Measurements from ENCODE around the gene KRT83. TPM values are rescaled to one million over a fixed set of nuclear protein-coding genes. Genes with fewer than 3 reads are reported as not detected.

The KRT83 gene
- not detected for polyA plus RNA-seq (ENCODE audit: low read depth in 6 of 6)

DNA sequence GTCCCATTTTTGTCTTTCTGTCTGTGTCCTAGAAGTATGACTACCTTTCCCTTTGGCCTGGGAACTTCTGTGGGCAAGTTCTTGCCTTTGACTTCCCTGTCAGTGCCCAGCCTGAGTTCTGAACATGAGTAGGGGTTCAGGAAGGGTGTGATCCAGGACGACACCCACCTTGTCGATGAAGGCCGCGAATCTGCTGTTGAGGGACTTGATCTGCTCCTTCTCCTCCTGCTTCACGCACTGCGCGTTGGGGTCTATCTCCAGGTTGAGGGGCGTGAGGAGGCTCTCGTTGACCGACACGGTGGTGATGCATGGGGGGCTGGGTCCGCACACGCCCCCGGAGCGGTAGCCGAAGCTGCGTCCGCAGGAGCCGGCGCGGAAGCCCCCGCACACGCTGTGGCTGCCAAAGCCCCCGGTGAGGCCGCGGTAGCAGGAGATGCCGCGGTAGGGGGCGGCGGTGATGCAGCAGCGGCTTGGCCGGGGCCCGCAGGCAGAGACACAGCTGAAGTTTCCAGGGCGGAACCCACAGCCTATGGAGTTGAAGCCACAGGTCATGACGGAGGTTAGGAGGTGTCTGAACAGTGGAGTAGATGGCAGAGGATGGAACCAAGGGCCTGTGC, at the start of gene KRT83:
Gene KRT83, minus strand, starts transcription at position 615 of the 617 bp plus-strand sequence. Its CDS starts 63 bp downstream, at position 552.
- DNase-seq, result no peak
- Mint-ChIP-seq H3K27me3 (peaks cover 36 to 72% (median 70%) of the 10 kb centered on the region in 3 donors), H3K27ac (peak within 1 kb of the TSS in 1 of 6 donors; percentile 39), H3K36me3 (no peaks in the 10 kb centered on the region), H3K4me3 (no peak within 1 kb of the TSS), H3K9me3 (no peaks in the 10 kb centered on the region), H3K4me1 (no peaks in the 10 kb centered on the region)
- no peak for ATAC-seq (ENCODE audit: low read depth in 2 of 2)

DNA sequence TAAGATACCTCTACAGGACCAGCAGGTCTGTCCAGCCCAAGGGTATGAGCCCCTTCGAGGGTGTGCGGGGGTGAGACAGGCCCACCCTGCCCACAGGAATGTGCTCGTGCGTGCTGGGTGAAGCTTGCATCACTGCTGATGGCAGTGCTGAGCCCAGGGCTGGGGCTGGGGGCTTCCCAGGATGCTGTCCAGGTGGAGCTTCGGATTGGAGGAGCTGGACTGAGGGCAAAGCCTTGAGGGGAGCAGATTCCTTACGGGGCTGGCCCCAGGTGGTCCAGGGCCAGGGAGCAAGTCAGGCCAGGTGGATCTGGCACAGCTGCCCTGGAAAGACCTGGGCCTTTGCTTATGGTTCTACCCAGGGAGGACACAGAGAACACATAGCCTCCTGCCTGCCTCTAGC, 48.6 kb upstream of the KRT83 start:
- H3K36me3 Mint-ChIP-seq, result peaks cover 0 to 6% of the 10 kb centered on the region in 2 donors
- H3K4me3 Mint-ChIP-seq, result no peak overlapping the region
- H3K9me3 Mint-ChIP-seq, result peaks cover 0 to 16% (median 6%) of the 10 kb centered on the region in 7 donors
- H3K27me3 Mint-ChIP-seq, result peaks cover 14 to 37% (median 32%) of the 10 kb centered on the region in 3 donors
- peaks cover 0 to 3% (median 0%) of the 10 kb centered on the region in 3 donors for H3K4me1 Mint-ChIP-seq
- no peak for ATAC-seq (ENCODE audit: low read depth in 2 of 2)
- no peak overlapping the region for H3K27ac Mint-ChIP-seq
- no peak for DNase-seq

GRCh38 chr12:52369211-52369610, 48.0 kb upstream of the KRT83 start:
- no peak overlapping the region for H3K4me3 Mint-ChIP-seq
- peaks cover 0 to 13% (median 5%) of the 10 kb centered on the region in 7 donors for H3K9me3 Mint-ChIP-seq
- ATAC-seq (ENCODE audit: low read depth in 2 of 2) (no peak), DNase-seq (no peak)
- peaks cover 14 to 42% (median 36%) of the 10 kb centered on the region in 3 donors for H3K27me3 Mint-ChIP-seq
- peaks cover 0 to 6% of the 10 kb centered on the region in 2 donors for H3K36me3 Mint-ChIP-seq
- H3K4me1 Mint-ChIP-seq, result peaks cover 0 to 3% (median 0%) of the 10 kb centered on the region in 3 donors
- no peak overlapping the region for H3K27ac Mint-ChIP-seq

- Mint-ChIP-seq H3K27ac (no peak overlapping the region), H3K9me3 (peaks cover 0 to 6% (median under 1%) of the 10 kb centered on the region in 7 donors), H3K4me1 (peaks cover 0 to 3% (median 0%) of the 10 kb centered on the region in 3 donors), H3K36me3 (peaks cover 0 to 2% of the 10 kb centered on the region in 2 donors), H3K27me3 (peaks cover 14 to 49% (median 43%) of the 10 kb centered on the region in 3 donors), H3K4me3 (no peak overlapping the region)
- no peak for ATAC-seq (ENCODE audit: low read depth in 2 of 2)
- DNase-seq, result no peak
These were observed 47.3 kb upstream of the KRT83 start for GRCh38 chr12:52368508-52368907.

GRCh38 chr12:52367876-52368275, 46.7 kb upstream of the KRT83 start:
- peaks cover 0 to 3% (median 0%) of the 10 kb centered on the region in 7 donors for H3K9me3 Mint-ChIP-seq
- no peaks in the 10 kb centered on the region for H3K36me3 Mint-ChIP-seq
- peaks cover 0 to 3% (median 0%) of the 10 kb centered on the region in 3 donors for H3K4me1 Mint-ChIP-seq
- ATAC-seq (ENCODE audit: low read depth in 2 of 2), result no peak
- H3K4me3 Mint-ChIP-seq, result no peak overlapping the region
- H3K27ac Mint-ChIP-seq, result no peak overlapping the region
- H3K27me3 Mint-ChIP-seq, result peaks cover 14 to 55% (median 49%) of the 10 kb centered on the region in 3 donors
- DNase-seq, result no peak

- Mint-ChIP-seq H3K9me3 (no peaks in the 10 kb centered on the region), H3K36me3 (no peaks in the 10 kb centered on the region), H3K27ac (peak within 1 kb of the TSS in 1 of 6 donors; percentile 42), H3K4me3 (no peak within 1 kb of the TSS), H3K27me3 (peaks cover 14 to 55% (median 45%) of the 10 kb centered on the region in 3 donors), H3K4me1 (peaks cover 0 to 3% (median 0%) of the 10 kb centered on the region in 3 donors)
- ATAC-seq (ENCODE audit: low read depth in 2 of 2), result no peak
- DNase-seq, result no peak
These were observed 45.7 kb upstream of the KRT83 start, which contains the start of gene KRT85 for GRCh38 chr12:52366738-52367485. Gene KRT85 (minus strand): TSS chr12:52367481. CDS start chr12:52367405, 76 bp downstream.

- H3K27me3 Mint-ChIP-seq, result peaks cover 14 to 38% (median 27%) of the 10 kb centered on the region in 3 donors
These were observed 43.8 kb upstream of the KRT83 start for GRCh38 chr12:52364901-52365489.

DNA sequence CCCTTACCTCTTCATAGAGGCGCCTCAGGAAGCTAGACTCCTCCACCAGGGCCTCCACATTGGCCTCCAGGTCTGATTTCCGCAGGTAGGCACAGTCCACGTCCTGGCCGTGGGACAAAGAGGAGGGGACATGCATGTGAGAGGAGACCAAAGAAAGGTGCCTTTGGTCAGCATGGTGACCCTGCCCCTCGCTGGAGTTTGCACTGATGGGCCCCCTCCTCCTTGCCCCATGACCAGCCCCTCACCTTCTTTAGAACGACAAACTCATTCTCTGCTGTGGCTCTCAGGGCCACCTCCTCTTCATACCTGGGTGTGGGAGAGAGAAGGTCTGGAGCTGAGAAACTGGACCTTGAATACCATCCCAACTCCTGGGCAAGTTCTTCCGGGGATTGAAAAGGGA, 42.9 kb upstream of the KRT83 start:
- no peak overlapping the region for H3K4me3 Mint-ChIP-seq
- H3K9me3 Mint-ChIP-seq, result no peaks in the 10 kb centered on the region
- ATAC-seq (ENCODE audit: low read depth in 2 of 2) (no peak), DNase-seq (no peak)
- peaks cover 11 to 35% (median 24%) of the 10 kb centered on the region in 3 donors for H3K27me3 Mint-ChIP-seq
- H3K36me3 Mint-ChIP-seq, result no peaks in the 10 kb centered on the region
- peaks cover 10 to 20% (median 11%) of the 10 kb centered on the region in 3 donors for H3K4me1 Mint-ChIP-seq
- H3K27ac Mint-ChIP-seq, result peak overlapping the region in 1 of 6 donors; percentile 32

More at GRCh38 chr12:52364901-52365489, 43.8 kb upstream of the KRT83 start:
- Mint-ChIP-seq H3K4me1 (peaks cover 1 to 11% (median 3%) of the 10 kb centered on the region in 3 donors), H3K4me3 (no peak overlapping the region), H3K36me3 (no peaks in the 10 kb centered on the region), H3K27ac (no peak overlapping the region), H3K9me3 (no peaks in the 10 kb centered on the region)
- ATAC-seq (ENCODE audit: low read depth in 2 of 2), result no peak
- DNase-seq, result no peak

- ATAC-seq (ENCODE audit: low read depth in 2 of 2) (no peak), DNase-seq (no peak)
- Mint-ChIP-seq H3K4me3 (no peak overlapping the region), H3K4me1 (peaks cover 19 to 29% (median 19%) of the 10 kb centered on the region in 3 donors), H3K27me3 (peaks cover 8 to 27% (median 17%) of the 10 kb centered on the region in 3 donors), H3K9me3 (no peaks in the 10 kb centered on the region), H3K27ac (peak overlapping the region in 1 of 6 donors; percentile 63), H3K36me3 (no peaks in the 10 kb centered on the region)
These were observed 42.0 kb upstream of the KRT83 start for GRCh38 chr12:52363111-52363679.

DNA sequence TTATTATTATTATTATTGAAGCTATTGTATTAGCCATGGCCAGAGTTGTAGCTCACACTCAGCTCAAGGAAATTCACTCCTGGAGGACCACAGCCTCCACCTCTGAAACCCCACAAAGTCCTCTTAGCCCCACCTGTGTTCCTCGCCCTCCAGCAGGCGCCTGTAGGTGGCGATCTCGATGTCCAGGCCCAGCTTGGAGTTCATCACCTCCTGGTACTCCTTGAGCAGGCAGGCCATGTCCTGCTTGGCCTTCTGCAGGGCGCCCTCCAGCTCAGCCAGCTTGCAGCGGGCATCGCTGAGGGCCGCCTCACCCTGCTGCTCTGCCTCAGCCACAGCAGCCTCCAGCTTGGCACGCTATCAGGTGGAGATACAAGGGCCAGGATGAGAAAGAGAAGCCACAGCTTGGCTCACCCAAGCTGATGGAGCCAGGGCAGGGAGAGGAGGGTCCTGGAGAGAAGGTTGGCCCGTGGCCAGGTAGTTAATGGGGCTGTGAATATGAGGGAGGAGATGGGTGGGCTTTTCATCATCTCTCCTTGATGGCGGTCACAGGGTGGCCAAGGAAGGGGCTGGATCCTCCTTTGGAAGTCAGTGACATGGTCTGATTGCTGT, 41.0 kb upstream of the KRT83 start:
- Mint-ChIP-seq H3K36me3 (no peaks in the 10 kb centered on the region), H3K27ac (no peak overlapping the region), H3K4me3 (no peak overlapping the region), H3K27me3 (peaks cover 9 to 27% (median 17%) of the 10 kb centered on the region in 3 donors), H3K9me3 (no peaks in the 10 kb centered on the region), H3K4me1 (peaks cover 24 to 37% (median 28%) of the 10 kb centered on the region in 3 donors)
- ATAC-seq (ENCODE audit: low read depth in 2 of 2) (no peak), DNase-seq (no peak)

- Mint-ChIP-seq H3K27ac (no peak overlapping the region), H3K4me3 (no peak overlapping the region), H3K9me3 (no peaks in the 10 kb centered on the region), H3K27me3 (peaks cover 8 to 24% (median 17%) of the 10 kb centered on the region in 3 donors), H3K4me1 (peaks cover 22 to 37% (median 28%) of the 10 kb centered on the region in 3 donors), H3K36me3 (no peaks in the 10 kb centered on the region)
- DNase-seq (no peak), ATAC-seq (ENCODE audit: low read depth in 2 of 2) (no peak)
These were observed 40.4 kb upstream of the KRT83 start for GRCh38 chr12:52361553-52361952.

DNA sequence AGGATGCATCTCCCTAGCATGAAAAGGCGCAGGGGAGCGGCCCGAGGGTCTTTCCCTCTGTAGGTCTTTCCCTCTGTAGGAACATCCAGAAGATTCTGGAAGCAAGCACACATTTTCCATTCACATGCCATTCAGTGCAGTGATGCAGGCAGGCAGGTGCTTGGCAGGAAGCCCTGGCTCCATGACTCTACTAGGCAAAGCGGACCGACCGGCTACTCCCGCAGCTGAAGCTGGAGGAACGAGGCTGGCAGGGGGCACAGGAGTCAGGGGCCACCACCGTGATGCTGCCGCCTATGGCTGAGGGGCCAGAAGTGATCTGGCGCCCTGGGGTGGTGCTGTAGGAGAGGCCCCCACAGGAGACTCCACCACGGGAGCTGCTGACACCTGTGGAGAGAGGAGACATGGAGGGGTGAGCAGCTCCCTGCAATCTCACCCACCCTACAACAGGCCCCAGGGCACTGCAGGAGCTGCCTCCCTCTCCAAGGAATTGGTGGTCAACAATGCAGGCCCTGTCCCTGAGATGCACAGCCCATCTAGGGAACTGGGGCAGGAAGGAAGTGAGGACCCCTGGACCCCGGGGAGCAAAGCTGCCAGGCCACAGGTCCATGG, 39.6 kb upstream of the KRT83 start:
- ATAC-seq (ENCODE audit: low read depth in 2 of 2), result no peak
- Mint-ChIP-seq H3K9me3 (no peaks in the 10 kb centered on the region), H3K36me3 (no peaks in the 10 kb centered on the region), H3K4me3 (no peak overlapping the region), H3K4me1 (peaks cover 20 to 37% (median 28%) of the 10 kb centered on the region in 3 donors), H3K27me3 (peaks cover 5 to 18% (median 17%) of the 10 kb centered on the region in 3 donors), H3K27ac (no peak overlapping the region)
- no peak for DNase-seq
